PC-9 (cell line): ENCODE results near the gene NEK9. TPM values are rescaled to one million over a fixed set of nuclear protein-coding genes. Genes with fewer than 3 reads are reported as not detected.

Experiments
- BruUV-seq: library from RNA; stranded (reverse); fragments of 400-500 nt; replicated peaks from 2 replicates; lab custom pipeline; 2021; lab: Mats Ljungman, UMichigan
- CTCF ChIA-PET: fragments of 300-600 bp; sonication (Branson Sonifier 250); formaldehyde crosslinking; loops from one replicate; lab custom pipeline; 2022; ENCODE audit warnings: antibody characterized with exemption; lab: Charles Lee
- POLR2A ChIA-PET: fragments of 300-600 bp; sonication (Branson Sonifier 250); formaldehyde crosslinking; loops from one replicate; lab custom pipeline; 2022; ENCODE audit warnings: antibody characterized with exemption; ENCODE audit not compliant: unreplicated experiment; lab: Charles Lee
- DNase-seq, 2 experiments: peaks; one replicate each; pipeline versions ENCODE4 v3.0.0 to v3.0.0-alpha.2; 2015 to 2022; ENCODE audit warnings: mixed read lengths in 1 of 2
- H2AFZ ChIP-seq: fragments of 200-600 bp; sonication (generic); 2 replicates; pipeline ENCODE4 v1.8.1; 2017; ENCODE audit warnings: antibody characterized with exemption
- H3F3A ChIP-seq: fragments of 200-600 bp; sonication (generic); 2 replicates; pipeline ENCODE4 v1.8.1; 2017; ENCODE audit warnings: antibody characterized with exemption, mild to moderate bottlenecking, low read depth; ENCODE audit not compliant: insufficient read depth
- H3K27ac ChIP-seq: fragments of 200-600 bp; sonication (generic); 2 replicates; pipeline ENCODE4 v1.6.1; 2016; ENCODE audit warnings: mixed run types
- H3K27me3 ChIP-seq: fragments of 200-600 bp; sonication (generic); 2 replicates; pipeline ENCODE4 v1.6.1; 2016; ENCODE audit warnings: low read depth, mixed run types; ENCODE audit not compliant: insufficient read depth
- H3K36me3 ChIP-seq: fragments of 200-600 bp; sonication (generic); 2 replicates; pipeline ENCODE4 v1.6.1; 2016; ENCODE audit warnings: low read depth, mixed run types
- H3K4me1 ChIP-seq: fragments of 200-600 bp; sonication (generic); replicated peaks from 2 replicates; pipeline ENCODE4 v1.6.1; 2016; ENCODE audit warnings: mixed run types; ENCODE audit not compliant: insufficient read depth
- H3K4me2 ChIP-seq: fragments of 200-600 bp; sonication (generic); 2 replicates; pipeline ENCODE4 v1.6.1; 2017; ENCODE audit warnings: mixed run types
- H3K4me3 ChIP-seq: fragments of 200-600 bp; sonication (generic); 2 replicates; pipeline ENCODE4 v1.6.1; 2016; ENCODE audit warnings: mixed run types
- H3K79me2 ChIP-seq: fragments of 200-600 bp; sonication (generic); 2 replicates; pipeline ENCODE4 v1.6.1; 2017; ENCODE audit warnings: low read depth, mixed run types
- H3K9me2 ChIP-seq: fragments of 200-600 bp; sonication (generic); 2 replicates; pipeline ENCODE4 v1.8.1; 2017; ENCODE audit warnings: mild to moderate bottlenecking; ENCODE audit not compliant: insufficient read depth
- H3K9me3 ChIP-seq: fragments of 200-600 bp; sonication (generic); 2 replicates; pipeline ENCODE4 v1.8.1; 2016; ENCODE audit warnings: low read depth; ENCODE audit not compliant: insufficient read depth
- H4K20me1 ChIP-seq: fragments of 200-600 bp; sonication (generic); 2 replicates; pipeline ENCODE4 v1.8.1; 2017; ENCODE audit not compliant: insufficient read depth
- EZH2 ChIP-seq: fragments of 200-600 bp; sonication (generic); IDR thresholded peaks from 2 replicates; pipeline ENCODE4 v1.8.0; 2017; ENCODE audit warnings: antibody characterized with exemption, low read depth
- intact Hi-C: fragments of 100-400 bp; cut with micrococcal nuclease; formaldehyde crosslinking; loops from one replicate; pipeline ENCODE4 v1.10.0; 2022; ENCODE audit not compliant: unreplicated experiment
- total RNA-seq: library from RNA; stranded (reverse); gene quantifications from 2 replicates; pipeline ENCODE4 v1.2.3, GENCODE V29; 2021
- TF ChIP-seq, protein P1 (sequence below): fragments of 200-600 bp; sonication (generic); conservative IDR thresholded peaks from 2 replicates; pipeline ENCODE4 v1.6.1; 2017; ENCODE audit warnings: mixed run types, antibody characterized with exemption, mild to moderate bottlenecking, moderate library complexity

NEK9 gene
- total RNA-seq, 1 experiment from 2014 or later: 170 TPM

DNA sequence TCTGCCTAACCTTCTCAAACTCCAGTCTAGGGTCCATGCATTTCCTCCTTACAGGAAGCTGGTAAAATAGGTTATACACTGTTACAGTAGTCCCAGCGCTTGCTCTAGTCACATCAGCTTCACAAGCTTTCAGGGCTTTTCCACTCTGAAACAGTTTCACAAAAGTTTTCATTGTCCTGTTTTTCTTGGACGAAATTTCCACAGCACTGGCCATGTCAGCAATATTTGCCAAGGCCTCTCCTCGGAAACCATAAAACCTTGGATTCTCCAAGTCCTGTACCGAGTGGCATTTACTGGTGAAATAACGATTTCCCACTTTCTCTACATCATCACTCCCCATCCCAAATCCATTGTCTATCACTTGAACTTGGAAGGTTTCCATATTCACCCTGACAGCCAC lies 77.7 kb downstream of the NEK9 start:
- TF ChIP-seq, protein P1, sequence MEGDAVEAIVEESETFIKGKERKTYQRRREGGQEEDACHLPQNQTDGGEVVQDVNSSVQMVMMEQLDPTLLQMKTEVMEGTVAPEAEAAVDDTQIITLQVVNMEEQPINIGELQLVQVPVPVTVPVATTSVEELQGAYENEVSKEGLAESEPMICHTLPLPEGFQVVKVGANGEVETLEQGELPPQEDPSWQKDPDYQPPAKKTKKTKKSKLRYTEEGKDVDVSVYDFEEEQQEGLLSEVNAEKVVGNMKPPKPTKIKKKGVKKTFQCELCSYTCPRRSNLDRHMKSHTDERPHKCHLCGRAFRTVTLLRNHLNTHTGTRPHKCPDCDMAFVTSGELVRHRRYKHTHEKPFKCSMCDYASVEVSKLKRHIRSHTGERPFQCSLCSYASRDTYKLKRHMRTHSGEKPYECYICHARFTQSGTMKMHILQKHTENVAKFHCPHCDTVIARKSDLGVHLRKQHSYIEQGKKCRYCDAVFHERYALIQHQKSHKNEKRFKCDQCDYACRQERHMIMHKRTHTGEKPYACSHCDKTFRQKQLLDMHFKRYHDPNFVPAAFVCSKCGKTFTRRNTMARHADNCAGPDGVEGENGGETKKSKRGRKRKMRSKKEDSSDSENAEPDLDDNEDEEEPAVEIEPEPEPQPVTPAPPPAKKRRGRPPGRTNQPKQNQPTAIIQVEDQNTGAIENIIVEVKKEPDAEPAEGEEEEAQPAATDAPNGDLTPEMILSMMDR: no peak
- no peak for TF ChIP-seq EZH2
- intact Hi-C loops: no loop called here
- BruUV-seq: no TSS peak

DNA sequence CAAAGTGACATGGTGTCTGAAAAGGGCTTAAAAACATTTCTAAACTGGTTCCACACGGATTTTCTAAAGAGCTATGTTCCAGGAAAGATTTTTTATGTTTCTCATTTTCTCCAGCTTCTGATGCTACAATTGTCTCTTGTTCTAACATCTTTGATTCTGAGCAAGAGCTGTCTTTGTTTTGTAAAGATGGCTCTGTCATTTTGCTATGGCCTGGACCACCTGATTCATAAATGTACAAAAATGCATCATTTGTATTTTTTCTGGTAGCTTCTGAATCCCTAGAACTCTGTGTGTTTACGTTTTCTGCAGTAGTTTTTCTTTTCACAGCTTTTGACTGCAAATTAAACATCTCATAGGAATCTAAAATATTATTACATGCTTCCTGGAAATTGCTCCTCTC lies 78.7 kb downstream of the NEK9 start:
- Histone ChIP-seq H3K4me2 (no peak overlapping the region), H3K9me3 (no peaks in the 10 kb centered on the region), H3F3A (peaks cover 23% of the 10 kb centered on the region), H3K4me3 (no peak overlapping the region), H3K9me2 (no peaks in the 10 kb centered on the region), H3K36me3 (peaks cover 23% of the 10 kb centered on the region), H3K27ac (no peak overlapping the region), H3K27me3 (no peaks in the 10 kb centered on the region), H3K4me1 (peaks cover 27% of the 10 kb centered on the region), H3K79me2 (peaks cover 33% of the 10 kb centered on the region), H4K20me1 (no peaks in the 10 kb centered on the region), H2AFZ (no peak overlapping the region)
- intact Hi-C loops: no loop called here
- DNase-seq: peak in 1 of 2 experiments; percentile 16
- ChIA-PET CTCF (interaction anchor here (0.7 kb wide), 2 partner anchors 13 to 124 kb away, joined by 3 read pairs; no protein-coding TSS in a partner anchor), POLR2A (interaction anchor here (0.5 to 0.6 kb wide), 2 partner anchors 20 to 159 kb away, joined by 3 to 5 read pairs; no protein-coding TSS in a partner anchor)
- no peak for TF ChIP-seq EZH2
- TF ChIP-seq, protein P1: no peak
- no TSS peak for BruUV-seq

More for the DNA sequence above, 77.7 kb downstream of the NEK9 start:
- no peaks in the 10 kb centered on the region for H3K9me3 ChIP-seq
- ChIA-PET POLR2A (interaction anchor here (0.6 to 0.7 kb wide), 4 partner anchors 13 to 74 kb away, joined by 3 to 9 read pairs (median 5); no protein-coding TSS in a partner anchor), CTCF (interaction anchor here (0.6 to 1.0 kb wide), 4 partner anchors 35 to 188 kb away, joined by 3 to 5 read pairs (median 3); partner anchors contain the start of gene RPS6KL1)
- H3K4me2 ChIP-seq: no peak overlapping the region
- H3K79me2 ChIP-seq: peaks cover 29% of the 10 kb centered on the region
- no peaks in the 10 kb centered on the region for H3K27me3 ChIP-seq
- H4K20me1 ChIP-seq: no peaks in the 10 kb centered on the region
- peaks cover 18% of the 10 kb centered on the region for H3K36me3 ChIP-seq
- peaks cover 29% of the 10 kb centered on the region for H3F3A ChIP-seq
- H3K9me2 ChIP-seq: no peaks in the 10 kb centered on the region
- no peak overlapping the region for H3K27ac ChIP-seq
- no peak overlapping the region for H2AFZ ChIP-seq
- H3K4me3 ChIP-seq: no peak overlapping the region
- peak in 1 of 2 experiments; percentile 34 for DNase-seq
- peaks cover 25% of the 10 kb centered on the region for H3K4me1 ChIP-seq

DNA sequence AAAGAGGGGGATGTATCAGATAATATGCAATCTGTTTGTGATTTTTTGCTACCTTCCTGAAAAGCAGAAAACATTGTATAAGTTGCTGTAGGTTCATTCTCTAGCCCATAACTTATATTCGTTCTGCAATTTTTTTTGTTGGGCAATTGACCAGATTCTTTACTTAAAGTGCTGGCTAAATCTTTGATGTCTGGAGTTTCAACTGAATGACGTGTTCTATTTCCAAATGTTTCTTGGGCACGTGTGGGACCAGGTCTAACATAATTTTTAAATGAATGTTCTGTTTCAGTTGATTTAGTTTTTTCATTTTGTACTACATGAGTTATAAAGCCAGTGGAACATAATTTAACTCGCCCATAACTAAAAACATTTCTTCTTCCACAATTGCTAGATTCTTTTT lies 79.3 kb downstream of the NEK9 start:
- no peak overlapping the region for H2AFZ ChIP-seq
- CTCF ChIA-PET: interaction anchor here (0.7 kb wide), 1 partner anchor 14 kb away, joined by 3 read pairs; no protein-coding TSS in a partner anchor

More for the DNA sequence above, 79.3 kb downstream of the NEK9 start:
- TF ChIP-seq, protein P1: no peak
- no peak for TF ChIP-seq EZH2
- POLR2A ChIA-PET: no interaction called here
- peaks cover 32% of the 10 kb centered on the region for H3K4me1 ChIP-seq
- H3K27me3 ChIP-seq: no peaks in the 10 kb centered on the region
- H3K79me2 ChIP-seq: peaks cover 36% of the 10 kb centered on the region
- BruUV-seq: no TSS peak
- H3K36me3 ChIP-seq: peaks cover 23% of the 10 kb centered on the region
- H3K9me3 ChIP-seq: no peaks in the 10 kb centered on the region
- H3K4me2 ChIP-seq: no peak overlapping the region
- no peak overlapping the region for H3K4me3 ChIP-seq
- H3F3A ChIP-seq: peaks cover 25% of the 10 kb centered on the region
- no peaks in the 10 kb centered on the region for H3K9me2 ChIP-seq
- intact Hi-C loops: no loop called here
- no peak for DNase-seq
- H3K27ac ChIP-seq: no peak overlapping the region
- no peaks in the 10 kb centered on the region for H4K20me1 ChIP-seq
